IMR-90 (cell line): ENCODE data around the gene EDIL3. TPM values are rescaled to one million over a fixed set of nuclear protein-coding genes. Genes with fewer than 3 reads are reported as not detected.

Source experiments
- ATAC-seq: fragments of 200-7000 bp; cut with Tn5 transposase; 2 replicates; pipeline ENCODE4 v1.9.1; 2020; ENCODE audit warnings: low read depth, mild to moderate bottlenecking, moderate library complexity
- BruUV-seq: library from RNA; stranded (reverse); fragments of 400-500 nt; replicated peaks from 2 replicates; lab custom pipeline; 2021; lab: Mats Ljungman, UMichigan
- CTCF ChIA-PET: fragments of 300-600 bp; formaldehyde crosslinking; extraction: SDS; loops from one replicate; lab custom pipeline; 2021; ENCODE audit warnings: antibody characterized with exemption; lab: Yijun Ruan, JAX
- POLR2A ChIA-PET: fragments of 300-600 bp; sonication (Branson Sonifier 250); formaldehyde crosslinking; loops from one replicate; lab custom pipeline; 2022; ENCODE audit warnings: antibody characterized with exemption; ENCODE audit not compliant: unreplicated experiment; lab: Charles Lee
- DNase-seq: peaks from one replicate; pipeline ENCODE4 v3.0.0; 2013
- H2AFZ ChIP-seq: replicated peaks from 2 replicates; pipeline ENCODE3; 2013; ENCODE audit warnings: low read length, mild to moderate bottlenecking; ENCODE audit not compliant: poor library complexity
- H2AK5ac ChIP-seq: 2 replicates; pipeline ENCODE4 v1.6.1; 2013; ENCODE audit warnings: low read depth, low read length, inconsistent platforms
- H2AK9ac ChIP-seq: replicated peaks from 2 replicates; pipeline ENCODE3; 2013; ENCODE audit warnings: mild to moderate bottlenecking, low read depth, low read length, moderate library complexity; ENCODE audit not compliant: poor library complexity
- H2BK120ac ChIP-seq: 2 replicates; pipeline ENCODE4 v1.6.1; 2013; ENCODE audit warnings: low read depth, low read length, inconsistent platforms
- H2BK15ac ChIP-seq: 3 replicates; pipeline ENCODE4 v1.6.1; 2013; ENCODE audit warnings: low read depth, low read length, inconsistent platforms
- H2BK20ac ChIP-seq: 2 replicates; pipeline ENCODE4 v1.6.1; 2013; ENCODE audit warnings: low read depth, mild to moderate bottlenecking, inconsistent platforms, low read length, moderate library complexity
- H2BK5ac ChIP-seq: 2 replicates; pipeline ENCODE4 v1.6.1; 2013; ENCODE audit warnings: mild to moderate bottlenecking, low read depth, low read length, inconsistent platforms; ENCODE audit not compliant: poor library complexity, severe bottlenecking
- H3K14ac ChIP-seq: replicated peaks from 2 replicates; pipeline ENCODE4 v1.6.1; 2013; ENCODE audit warnings: low read depth, low read length, inconsistent platforms
- H3K18ac ChIP-seq: 2 replicates; pipeline ENCODE4 v1.6.1; 2013; ENCODE audit warnings: low read depth, low read length, control low read depth
- H3K23ac ChIP-seq: 2 replicates; pipeline ENCODE4 v1.6.1; 2013; ENCODE audit warnings: low read depth, low read length, inconsistent platforms
- H3K27ac ChIP-seq: 2 replicates; pipeline ENCODE4 v1.5.1; 2013; ENCODE audit warnings: mild to moderate bottlenecking, control low read depth, low read length; ENCODE audit not compliant: insufficient read depth
- H3K27me3 ChIP-seq: 2 replicates; pipeline ENCODE4 v1.6.1; 2013; ENCODE audit warnings: low read length; ENCODE audit not compliant: control insufficient read depth, insufficient read depth
- H3K36me3 ChIP-seq: 2 replicates; pipeline ENCODE4 v1.6.1; 2013; ENCODE audit warnings: low read length, mixed read lengths; ENCODE audit not compliant: control insufficient read depth, insufficient read depth
- H3K4ac ChIP-seq: 2 replicates; pipeline ENCODE4 v1.6.1; 2013; ENCODE audit warnings: low read depth, low read length, inconsistent platforms
- H3K4me1 ChIP-seq: 2 replicates; pipeline ENCODE4 v1.6.1; 2013; ENCODE audit warnings: low read length, mixed read lengths; ENCODE audit not compliant: control insufficient read depth, insufficient read depth
- H3K4me2 ChIP-seq: 2 replicates; pipeline ENCODE4 v1.6.1; 2013; ENCODE audit warnings: low read depth, mild to moderate bottlenecking, control low read depth, low read length, moderate library complexity
- H3K4me3 ChIP-seq: 2 replicates; pipeline ENCODE4 v1.5.1; 2013; ENCODE audit warnings: low read depth, mild to moderate bottlenecking, control low read depth, low read length, moderate library complexity; ENCODE audit not compliant: insufficient read depth
- H3K56ac ChIP-seq: 2 replicates; pipeline ENCODE4 v1.6.1; 2013; ENCODE audit warnings: low read length, inconsistent platforms; ENCODE audit not compliant: insufficient read depth; ENCODE audit errors: extremely low read depth
- H3K79me1 ChIP-seq, 2 experiments: 2 replicates each; pipeline ENCODE4 v1.6.1; 2013; ENCODE audit warnings: low read length in 2 of 2, inconsistent platforms in 1 of 2, low read depth in 1 of 2
- H3K9ac ChIP-seq: 2 replicates; pipeline ENCODE4 v1.6.1; 2013; ENCODE audit warnings: low read depth, low read length, control low read depth
- H3K9me1 ChIP-seq: 2 replicates; pipeline ENCODE4 v1.6.1; 2013; ENCODE audit warnings: low read length, inconsistent platforms; ENCODE audit not compliant: insufficient read depth
- H3K9me3 ChIP-seq: 2 replicates; pipeline ENCODE4 v1.6.1; 2013; ENCODE audit warnings: low read length; ENCODE audit not compliant: control insufficient read depth, insufficient read depth
- H4K20me1 ChIP-seq: 2 replicates; pipeline ENCODE4 v1.6.1; 2013; ENCODE audit warnings: low read length, inconsistent platforms; ENCODE audit not compliant: insufficient read depth
- H4K5ac ChIP-seq: 2 replicates; pipeline ENCODE4 v1.6.1; 2013; ENCODE audit warnings: mild to moderate bottlenecking, low read depth, low read length, control low read depth
- H4K8ac ChIP-seq, 2 experiments: 2 replicates each; pipeline ENCODE4 v1.6.1; 2013; ENCODE audit warnings: low read depth in 2 of 2, low read length in 2 of 2, control low read depth in 1 of 2, inconsistent platforms in 1 of 2
- H4K91ac ChIP-seq: 2 replicates; pipeline ENCODE4 v1.6.1; 2013; ENCODE audit warnings: low read depth, low read length, inconsistent platforms; ENCODE audit not compliant: insufficient read depth
- BHLHE40 ChIP-seq: fragments of 150-350 bp; IDR thresholded peaks from 2 replicates; pipeline ENCODE4 v1.6.1; 2016; ENCODE audit warnings: mild to moderate bottlenecking, low read depth, low read length
- CEBPB ChIP-seq: IDR thresholded peaks from 2 replicates; pipeline ENCODE4 v1.6.1; 2012; ENCODE audit warnings: low read depth, low read length, improper control_type of control experiment
- CHD1 ChIP-seq: IDR thresholded peaks from 2 replicates; pipeline ENCODE4 v1.6.1; 2012; ENCODE audit warnings: low read depth, low read length, improper control_type of control experiment
- FOS ChIP-seq: fragments of 150-350 bp; IDR thresholded peaks from 2 replicates; pipeline ENCODE4 v1.6.1; 2016; ENCODE audit warnings: low read depth, low read length
- MAFK ChIP-seq: IDR thresholded peaks from 2 replicates; pipeline ENCODE4 v1.6.1; 2012; ENCODE audit warnings: low read depth, low read length, improper control_type of control experiment
- MAZ ChIP-seq: IDR thresholded peaks from 2 replicates; pipeline ENCODE4 v1.6.1; 2012; ENCODE audit warnings: low read depth, mild to moderate bottlenecking, low read length, improper control_type of control experiment, moderate library complexity, borderline replicate concordance
- MXI1 ChIP-seq: IDR thresholded peaks from 2 replicates; pipeline ENCODE4 v1.6.1; 2012; ENCODE audit warnings: low read depth, mild to moderate bottlenecking, low read length, moderate library complexity, borderline replicate concordance
- NFE2L2 ChIP-seq: fragments of 150-350 bp; IDR thresholded peaks from 2 replicates; pipeline ENCODE4 v1.6.1; 2016; ENCODE audit warnings: low read depth, mild to moderate bottlenecking, low read length
- POLR2A ChIP-seq: IDR thresholded peaks from 2 replicates; pipeline ENCODE4 v1.6.1; 2012; ENCODE audit warnings: mild to moderate bottlenecking, low read depth, low read length
- RAD21 ChIP-seq: IDR thresholded peaks from 2 replicates; pipeline ENCODE4 v1.6.1; 2012; ENCODE audit warnings: low read length, improper control_type of control experiment
- RCOR1 ChIP-seq: IDR thresholded peaks from 2 replicates; pipeline ENCODE4 v1.6.1; 2012; ENCODE audit warnings: mild to moderate bottlenecking, low read length, improper control_type of control experiment; ENCODE audit not compliant: insufficient replicate concordance
- RFX5 ChIP-seq: IDR thresholded peaks from 2 replicates; pipeline ENCODE4 v1.8.0; 2012; ENCODE audit warnings: low read depth, mild to moderate bottlenecking, low read length, moderate library complexity
- SMC3 ChIP-seq: fragments of 150-350 bp; IDR thresholded peaks from 2 replicates; pipeline ENCODE4 v1.6.1; 2016; ENCODE audit warnings: low read depth, mild to moderate bottlenecking, antibody characterized with exemption, low read length, moderate library complexity
- WGBS, 2 experiments: methylation state at CpG; one replicate each; pipeline versions ENCODE4 v1.1.5 to v1.1.7; 2013; ENCODE audit warnings: missing lambda C conversion rate in 2 of 2; ENCODE audit not compliant: insufficient read length in 1 of 2; ENCODE audit errors: extremely low coverage in 2 of 2; 5-methylcytosine and 5-hydroxymethylcytosine counted together
- dilution Hi-C: fragments of 300-500 bp; cut with HindIII; formaldehyde crosslinking; loops from one replicate; pipeline ENCODE4 v1.14.3; 2018; ENCODE audit warnings: low sequenced_read_pairs; ENCODE audit not compliant: unreplicated experiment
- in situ Hi-C: fragments of 300-500 bp; cut with MboI; formaldehyde crosslinking; loops from 3 replicates; pipeline ENCODE4 v1.14.3; 2019; ENCODE audit warnings: low sequenced_read_pairs, inconsistent platforms, mixed read lengths
- intact Hi-C: fragments of 100-400 bp; cut with micrococcal nuclease; formaldehyde crosslinking; loops from 2 replicates; pipeline ENCODE4 v1.10.0; 2022
- polyA plus RNA-seq, 3 experiments: library from polyadenylated mRNA; depleted of rRNA; stranded (reverse); fragments of >200 nt; gene quantifications; 2 replicates each; pipeline ENCODE4 v1.2.3, GENCODE V29; 2012; ENCODE audit warnings: low replicate concordance in 1 of 3
- total RNA-seq: library from RNA; depleted of rRNA; stranded (reverse); fragments of >200 nt; gene quantifications from 2 replicates; pipeline ENCODE4 v1.2.3, GENCODE V29; 2012
- TF ChIP-seq, protein P1 (sequence below): fragments of 150-350 bp; IDR thresholded peaks from 2 replicates; pipeline ENCODE4 v1.6.1; 2016; ENCODE audit warnings: low read depth, mild to moderate bottlenecking, low read length, moderate library complexity, borderline replicate concordance
- TF ChIP-seq, protein P2 (sequence below): conservative IDR thresholded peaks from 2 replicates; pipeline ENCODE4 v1.5.1; 2012; ENCODE audit warnings: mild to moderate bottlenecking, low read depth, low read length, improper control_type of control experiment
- TF ChIP-seq, protein P3 (sequence below): fragments of 150-350 bp; IDR thresholded peaks from 2 replicates; pipeline ENCODE4 v1.6.1; 2017; ENCODE audit warnings: mild to moderate bottlenecking, antibody characterized with exemption, low read length, low read depth

EDIL3 gene
- total and polyA plus RNA-seq, 2 of the 4 experiments (the other 2 are of a cell fraction) = 55.5 to 82.8 TPM

- no peak overlapping the region for H2BK120ac ChIP-seq
- H3K27ac ChIP-seq = no peak overlapping the region
- no peak overlapping the region for H3K4me3 ChIP-seq
- dilution Hi-C loops = no loop called here
- no peaks in the 10 kb centered on the region for H3K9me3 ChIP-seq
- peaks cover 4% of the 10 kb centered on the region; the same call in 1 of the 2 replicates for H3K36me3 ChIP-seq
- CTCF ChIA-PET = interaction anchor here (1.4 kb wide), 1 partner anchor 11 kb away, joined by 6 read pairs; no protein-coding TSS in a partner anchor
- WGBS, 2 experiments = no CpG with 5 or more reads among the region's 5 CpGs
- H2AK5ac ChIP-seq = no peak overlapping the region
- no peak overlapping the region for H4K91ac ChIP-seq
- H2AFZ ChIP-seq = no peak overlapping the region
- ATAC-seq (no peak), DNase-seq (no peak)
- no peak overlapping the region for H3K4ac ChIP-seq
- H2BK5ac ChIP-seq = no peak overlapping the region
- H4K8ac ChIP-seq = no peak overlapping the region
- no peak overlapping the region for H2AK9ac ChIP-seq
- H4K20me1 ChIP-seq = no peaks in the 10 kb centered on the region
- H3K14ac ChIP-seq = no peak overlapping the region
- in situ Hi-C loops = no loop called here
- no peaks in the 10 kb centered on the region for H3K4me1 ChIP-seq
- intact Hi-C loops = no loop called here
- H2BK15ac ChIP-seq = no peak overlapping the region
- H3K79me1 ChIP-seq = no peaks in the 10 kb centered on the region; a peak in 1 of 4 replicates
- POLR2A ChIA-PET = no interaction called here
- H3K56ac ChIP-seq = no peak overlapping the region
- H3K27me3 ChIP-seq = no peaks in the 10 kb centered on the region
- no peak overlapping the region for H3K9ac ChIP-seq
- no peak overlapping the region for H4K5ac ChIP-seq
- no peak overlapping the region for H3K23ac ChIP-seq
- no peak overlapping the region for H2BK20ac ChIP-seq
- H3K9me1 ChIP-seq = no peaks in the 10 kb centered on the region; the same call in 1 of the 2 replicates
- no peak overlapping the region for H3K18ac ChIP-seq
- no peak overlapping the region for H3K4me2 ChIP-seq
- TF ChIP-seq NFE2L2 (no peak), RAD21 (no peak), MXI1 (no peak), FOS (no peak), BHLHE40 (no peak), RFX5 (no peak), MAFK (no peak), RCOR1 (no peak), CHD1 (no peak), MAZ (no peak), POLR2A (no peak), CEBPB (no peak), SMC3 (no peak)
- TF ChIP-seq, protein P1, sequence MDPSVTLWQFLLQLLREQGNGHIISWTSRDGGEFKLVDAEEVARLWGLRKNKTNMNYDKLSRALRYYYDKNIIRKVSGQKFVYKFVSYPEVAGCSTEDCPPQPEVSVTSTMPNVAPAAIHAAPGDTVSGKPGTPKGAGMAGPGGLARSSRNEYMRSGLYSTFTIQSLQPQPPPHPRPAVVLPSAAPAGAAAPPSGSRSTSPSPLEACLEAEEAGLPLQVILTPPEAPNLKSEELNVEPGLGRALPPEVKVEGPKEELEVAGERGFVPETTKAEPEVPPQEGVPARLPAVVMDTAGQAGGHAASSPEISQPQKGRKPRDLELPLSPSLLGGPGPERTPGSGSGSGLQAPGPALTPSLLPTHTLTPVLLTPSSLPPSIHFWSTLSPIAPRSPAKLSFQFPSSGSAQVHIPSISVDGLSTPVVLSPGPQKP = no peak
- TF ChIP-seq, protein P2, sequence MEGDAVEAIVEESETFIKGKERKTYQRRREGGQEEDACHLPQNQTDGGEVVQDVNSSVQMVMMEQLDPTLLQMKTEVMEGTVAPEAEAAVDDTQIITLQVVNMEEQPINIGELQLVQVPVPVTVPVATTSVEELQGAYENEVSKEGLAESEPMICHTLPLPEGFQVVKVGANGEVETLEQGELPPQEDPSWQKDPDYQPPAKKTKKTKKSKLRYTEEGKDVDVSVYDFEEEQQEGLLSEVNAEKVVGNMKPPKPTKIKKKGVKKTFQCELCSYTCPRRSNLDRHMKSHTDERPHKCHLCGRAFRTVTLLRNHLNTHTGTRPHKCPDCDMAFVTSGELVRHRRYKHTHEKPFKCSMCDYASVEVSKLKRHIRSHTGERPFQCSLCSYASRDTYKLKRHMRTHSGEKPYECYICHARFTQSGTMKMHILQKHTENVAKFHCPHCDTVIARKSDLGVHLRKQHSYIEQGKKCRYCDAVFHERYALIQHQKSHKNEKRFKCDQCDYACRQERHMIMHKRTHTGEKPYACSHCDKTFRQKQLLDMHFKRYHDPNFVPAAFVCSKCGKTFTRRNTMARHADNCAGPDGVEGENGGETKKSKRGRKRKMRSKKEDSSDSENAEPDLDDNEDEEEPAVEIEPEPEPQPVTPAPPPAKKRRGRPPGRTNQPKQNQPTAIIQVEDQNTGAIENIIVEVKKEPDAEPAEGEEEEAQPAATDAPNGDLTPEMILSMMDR = no peak
- TF ChIP-seq, protein P3, sequence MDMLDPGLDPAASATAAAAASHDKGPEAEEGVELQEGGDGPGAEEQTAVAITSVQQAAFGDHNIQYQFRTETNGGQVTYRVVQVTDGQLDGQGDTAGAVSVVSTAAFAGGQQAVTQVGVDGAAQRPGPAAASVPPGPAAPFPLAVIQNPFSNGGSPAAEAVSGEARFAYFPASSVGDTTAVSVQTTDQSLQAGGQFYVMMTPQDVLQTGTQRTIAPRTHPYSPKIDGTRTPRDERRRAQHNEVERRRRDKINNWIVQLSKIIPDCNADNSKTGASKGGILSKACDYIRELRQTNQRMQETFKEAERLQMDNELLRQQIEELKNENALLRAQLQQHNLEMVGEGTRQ = no peak
- BruUV-seq = no TSS peak
These were observed 247.1 kb downstream of the EDIL3 start for GRCh38 chr5:84137541-84137940.
